Pons (tissue), 1 donor: Measurements from ENCODE around the gene PXMP2.
"Not testable (repeated sequence)": the region's sequence is repeated elsewhere in the genome, so short reads cannot be mapped to it uniquely, and the experiment has no call there.

Experiments used
- DNase-seq: peaks from one replicate; pipeline ENCODE4 v3.0.0-alpha.2; 2016; ENCODE audit warnings: low spot score

PXMP2 gene

GRCh38 chr12:132660996-132661395, 26.4 kb upstream of the PXMP2 start:
- DNase-seq: no peak

DNA sequence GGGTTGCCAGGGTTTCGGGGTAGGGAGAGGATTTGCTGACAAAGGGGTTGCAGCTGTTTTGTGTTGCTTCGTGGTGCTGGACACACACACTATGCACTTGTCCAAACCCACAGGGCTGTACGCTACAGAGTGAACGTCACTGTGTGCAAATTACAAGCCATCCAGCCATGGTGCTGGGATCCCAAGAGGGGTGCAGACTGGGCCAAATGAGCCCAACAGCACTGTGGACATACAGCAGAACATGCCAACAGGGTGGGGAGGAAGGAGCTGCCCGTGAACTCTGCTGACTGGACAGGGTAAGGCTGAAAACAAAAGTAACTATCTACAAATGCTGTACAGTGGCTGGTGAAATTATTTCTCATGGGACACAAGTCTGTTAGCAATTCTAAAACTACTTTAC, 25.4 kb upstream of the PXMP2 start:
- DNase-seq: no peak

GRCh38 chr12:132662901-132663755, 24.3 kb upstream of the PXMP2 start:
- no peak for DNase-seq

GRCh38 chr12:132664206-132665148, 22.9 kb upstream of the PXMP2 start:
- DNase-seq: no peak

DNA sequence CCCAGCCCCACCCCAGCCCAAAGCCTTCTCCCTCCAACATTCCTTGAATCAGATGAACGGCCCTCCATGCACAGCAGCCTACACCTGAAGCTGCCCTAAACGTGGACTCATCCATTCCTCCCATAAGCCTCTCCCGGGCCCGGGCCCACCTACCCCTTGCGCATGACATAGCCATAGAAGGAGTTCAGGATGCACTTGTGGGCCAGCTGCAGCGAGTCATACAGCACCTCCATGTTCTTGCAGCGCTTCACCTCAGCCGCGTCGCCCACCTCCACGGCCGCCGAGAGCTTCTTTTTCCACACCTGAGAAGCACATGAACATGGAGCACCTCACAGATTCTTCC, 22.3 kb upstream of the PXMP2 start:
- DNase-seq: no peak

GRCh38 chr12:132665794-132666193, 21.6 kb upstream of the PXMP2 start:
- DNase-seq: no peak

- DNase-seq: no peak
These were observed 18.9 kb upstream of the PXMP2 start for GRCh38 chr12:132668191-132669088.

DNA sequence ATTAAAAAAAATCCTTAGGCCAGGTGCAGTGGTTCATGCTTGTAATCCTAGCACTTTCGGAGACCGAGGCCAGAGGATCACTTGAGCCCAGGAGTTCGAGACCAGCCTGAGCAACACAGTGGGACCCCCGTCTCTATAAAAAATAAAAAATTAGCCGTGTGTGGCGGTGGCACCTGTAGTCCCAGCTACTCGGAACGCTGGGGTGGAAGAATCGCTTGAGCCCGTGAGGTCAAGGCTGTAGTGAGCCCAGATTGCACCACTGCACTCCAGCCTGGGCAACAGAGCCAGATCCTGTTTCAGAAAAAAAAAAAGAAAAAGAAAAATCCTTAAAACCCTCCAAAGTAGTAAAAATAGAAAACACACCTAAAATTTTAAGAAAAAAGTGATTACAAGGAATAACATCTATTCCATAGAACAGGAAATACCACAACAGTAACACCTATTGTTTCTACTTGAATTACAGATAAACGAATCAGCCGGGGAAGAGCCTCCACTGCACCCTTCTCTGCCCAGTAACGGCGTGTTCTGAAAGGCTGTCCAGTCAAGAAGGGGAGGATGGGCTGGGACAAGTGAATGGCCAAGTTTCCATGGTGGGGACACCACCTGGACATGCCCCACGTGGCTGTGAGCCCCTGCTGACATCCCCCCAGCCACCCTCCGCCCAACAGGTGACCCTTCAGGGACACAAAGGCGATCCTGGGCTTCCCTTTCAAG, 18.1 kb upstream of the PXMP2 start:
- DNase-seq: no peak

- DNase-seq: no peak
These were observed 15.3 kb upstream of the PXMP2 start for GRCh38 chr12:132672116-132672515.

DNA sequence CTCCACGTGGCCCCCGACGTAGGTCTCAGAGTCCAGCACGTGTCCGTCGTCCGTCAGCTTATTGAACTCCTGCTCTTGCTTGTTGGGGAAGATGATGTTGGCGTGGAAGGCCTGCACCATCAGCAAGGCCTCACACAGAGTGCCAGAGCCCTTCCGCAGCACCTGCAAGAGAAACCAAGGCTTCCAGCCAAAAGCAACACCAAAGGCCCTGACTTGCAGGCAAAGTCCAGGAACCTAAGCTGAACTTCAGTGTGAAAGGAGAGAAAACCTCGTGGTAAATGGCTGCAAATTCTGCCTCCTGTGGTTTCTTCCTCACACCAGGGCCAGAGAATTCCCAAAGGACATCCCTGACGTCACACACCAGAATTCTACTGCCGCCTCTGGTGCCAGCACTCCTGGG, 14.7 kb upstream of the PXMP2 start:
- DNase-seq: no peak

DNA sequence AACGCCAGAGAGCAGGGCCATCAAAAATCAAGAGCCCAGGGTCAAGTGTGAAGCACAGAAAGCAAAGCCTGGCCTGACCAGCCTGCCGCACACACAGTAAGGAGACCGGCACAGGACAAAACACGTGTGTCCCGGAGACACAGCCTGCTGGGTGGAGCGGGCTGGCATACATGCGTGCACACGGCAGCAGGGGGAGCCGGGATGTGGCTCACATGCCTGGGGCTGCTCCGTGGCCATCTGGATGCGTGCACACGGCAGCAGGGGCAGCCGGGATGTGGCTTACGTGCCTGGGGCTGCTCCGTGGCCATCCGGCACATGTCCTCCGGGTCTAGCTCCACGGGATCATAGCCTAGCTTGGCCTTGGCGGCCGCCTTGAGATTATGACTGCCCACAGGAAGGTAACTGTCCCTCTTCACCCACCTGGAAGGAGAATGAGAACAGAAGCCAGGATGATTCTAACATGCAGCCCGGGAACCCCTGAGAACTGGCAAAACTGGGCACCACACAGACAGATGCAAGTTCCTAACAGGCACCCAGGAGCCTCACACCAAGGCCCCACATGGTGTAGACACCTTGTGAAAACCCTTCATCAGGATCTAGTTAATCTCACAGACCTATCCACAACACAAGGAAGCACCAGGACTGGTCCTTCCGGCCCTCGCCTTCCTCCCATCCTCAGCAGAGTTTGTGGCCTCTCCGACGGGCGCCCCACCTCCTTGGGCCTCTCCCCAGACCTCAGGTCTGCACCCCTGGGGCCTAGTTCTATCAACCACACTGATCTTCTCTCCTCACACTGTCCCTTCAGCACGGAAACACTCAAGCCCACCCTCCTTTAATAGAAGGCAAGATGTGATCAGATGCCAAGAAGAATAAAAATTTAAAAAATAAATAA, 13.9 kb upstream of the PXMP2 start:
- no peak for DNase-seq

DNA sequence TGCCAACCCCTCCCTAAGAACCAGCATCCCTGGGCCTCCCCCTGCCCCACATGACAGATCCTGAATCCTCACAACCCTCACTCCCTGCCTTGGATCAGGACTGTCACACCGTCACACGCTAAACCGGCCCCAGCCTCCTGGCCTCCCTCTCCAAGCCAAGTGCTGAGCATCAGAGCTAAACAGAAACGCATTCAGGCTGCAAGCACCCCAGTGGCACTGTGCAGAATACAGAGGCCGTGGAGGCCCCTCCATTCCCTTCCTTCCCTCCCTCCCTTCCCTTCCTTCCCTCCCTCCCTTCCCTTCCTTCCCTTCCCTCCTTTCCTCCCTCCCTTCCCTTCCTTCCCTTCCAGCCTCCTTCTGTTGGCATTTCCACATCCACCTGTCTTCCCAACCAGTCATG, 12.8 kb upstream of the PXMP2 start:
- DNase-seq: no peak

- DNase-seq: no peak
These were observed 11.5 kb upstream of the PXMP2 start for GRCh38 chr12:132675757-132676432.

DNA sequence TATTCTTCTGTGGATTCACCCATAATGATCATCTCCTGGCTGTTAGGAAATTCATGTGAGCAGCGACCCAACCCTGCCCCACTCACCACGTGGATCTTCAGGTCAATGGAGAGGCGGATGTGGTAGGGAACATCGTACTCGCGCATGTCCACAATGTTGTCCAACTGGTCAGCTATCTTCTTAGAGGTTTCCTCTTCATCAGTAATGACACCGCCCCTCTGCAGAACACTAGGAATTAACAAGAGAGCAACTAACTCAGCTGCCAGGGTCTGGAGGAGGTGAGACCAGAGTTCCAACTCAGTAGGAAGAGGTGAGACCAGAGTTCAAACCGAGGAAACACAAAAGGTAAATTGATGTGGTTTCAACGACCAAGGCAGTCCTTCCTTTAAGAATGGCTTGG, 9.9 kb upstream of the PXMP2 start:
- DNase-seq: no peak

- no peak for DNase-seq
These were observed 2.0 kb upstream of the PXMP2 start for GRCh38 chr12:132685400-132685799.

- no peak for DNase-seq
These were observed 569 bp upstream of the PXMP2 start for GRCh38 chr12:132686825-132687210.

DNA sequence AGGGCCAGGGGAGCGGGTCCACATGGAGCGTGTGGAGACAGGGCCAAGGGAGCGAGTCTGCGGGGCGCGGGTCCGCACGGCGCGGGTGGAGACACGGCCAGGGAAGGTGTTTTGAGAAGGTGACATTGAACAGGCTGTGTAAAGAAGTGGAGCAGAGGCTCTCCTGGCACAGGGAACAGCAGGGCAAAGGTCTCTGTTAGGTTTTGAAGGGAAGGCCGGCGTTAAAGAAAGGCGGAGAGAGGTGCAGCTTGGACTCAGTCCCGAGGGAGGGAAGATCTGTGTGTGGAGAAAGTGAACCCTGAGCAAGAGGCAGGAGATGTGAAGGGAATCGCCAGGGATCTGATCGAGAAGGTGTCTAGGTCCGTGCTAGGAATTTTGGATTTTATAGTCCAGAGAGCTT, 1.8 kb downstream of the PXMP2 start:
- no peak for DNase-seq

DNA sequence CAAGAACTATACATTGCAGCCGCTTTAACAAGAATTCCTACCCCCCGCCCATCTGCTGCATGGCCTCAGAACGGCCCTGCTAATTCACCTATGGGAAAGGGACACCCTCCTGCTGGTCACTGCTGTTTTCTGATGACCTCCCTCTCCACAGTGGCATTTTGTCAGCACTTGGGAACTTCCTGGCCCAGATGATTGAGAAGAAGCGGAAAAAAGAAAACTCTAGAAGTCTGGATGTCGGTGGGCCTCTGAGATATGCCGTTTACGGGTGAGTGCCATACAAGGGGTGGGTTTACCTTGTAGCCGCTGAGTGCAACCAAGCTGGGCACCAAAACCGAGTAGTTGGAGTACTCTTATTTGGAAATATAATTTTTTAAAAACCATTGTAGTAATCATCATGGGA, 2.7 kb downstream of the PXMP2 start:
- no peak for DNase-seq

DNA sequence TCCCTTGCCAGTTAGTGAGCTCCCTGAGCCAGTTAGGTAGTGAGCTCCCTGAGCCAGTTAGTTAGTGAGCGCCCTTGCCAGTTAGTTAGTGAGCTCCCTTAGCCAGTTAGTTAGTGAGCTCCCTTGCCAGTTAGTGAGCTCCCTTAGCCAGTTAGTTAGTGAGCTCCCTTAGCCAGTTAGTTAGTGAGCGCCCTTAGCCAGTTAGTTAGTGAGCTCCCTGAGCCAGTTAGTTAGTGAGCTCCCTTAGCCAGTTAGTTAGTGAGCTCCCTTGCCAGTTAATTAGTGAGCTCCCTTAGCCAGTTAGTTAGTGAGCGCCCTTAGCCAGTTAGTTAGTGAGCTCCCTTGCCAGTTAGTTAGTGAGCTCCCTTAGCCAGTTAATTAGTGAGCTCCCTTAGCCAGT, 4.6 kb downstream of the PXMP2 start:
- DNase-seq: not testable (repeated sequence)

DNA sequence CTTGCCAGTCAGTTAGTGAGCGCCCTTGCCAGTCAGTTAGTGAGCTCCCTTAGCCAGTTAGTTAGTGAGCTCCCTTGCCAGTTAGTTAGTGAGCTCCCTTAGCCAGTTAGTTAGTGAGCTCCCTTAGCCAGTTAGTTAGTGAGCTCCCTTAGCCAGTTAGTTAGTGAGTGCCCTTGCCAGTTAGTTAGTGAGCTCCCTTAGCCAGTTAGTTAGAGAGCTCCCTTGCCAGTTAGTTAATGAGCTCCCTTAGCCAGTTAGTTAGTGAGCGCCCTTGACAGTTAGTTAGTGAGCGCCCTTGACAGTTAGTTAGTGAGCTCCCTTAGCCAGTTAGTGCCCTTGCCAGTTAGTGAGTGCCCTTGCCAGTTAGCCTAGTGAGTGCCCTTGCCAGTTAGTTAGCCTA, 7.5 kb downstream of the PXMP2 start:
- not testable (repeated sequence) for DNase-seq
